Measurements from ENCODE around the gene REXO1. TPM values are rescaled to one million over a fixed set of nuclear protein-coding genes. Genes with fewer than 3 reads are reported as not detected.
"Not testable (repeated sequence)": the region's sequence is repeated elsewhere in the genome, so short reads cannot be mapped to it uniquely, and the experiment has no call there.

Gene REXO1
- polyA plus RNA-seq (ENCODE audit: insufficient read length), result 22.8 TPM

- DNase-seq (ENCODE audit: low read depth), result peak; percentile 70
Observed at GRCh38 chr19:1848399-1849131, at the start of gene REXO1. Gene REXO1, minus strand, starts transcription at chr19:1848483. Its CDS starts 125 bp downstream, at chr19:1848358.

- no peak for DNase-seq (ENCODE audit: low read depth)
Observed at GRCh38 chr19:1896508-1896907, 48.2 kb upstream of the REXO1 start.

GRCh38 chr19:1893791-1894190 is 45.5 kb upstream of the REXO1 start:
- DNase-seq (ENCODE audit: low read depth), result no peak

- DNase-seq (ENCODE audit: low read depth), result no peak
Observed at GRCh38 chr19:1889907-1890306, 41.6 kb upstream of the REXO1 start.

GRCh38 chr19:1888385-1888784 is 40.1 kb upstream of the REXO1 start:
- no peak for DNase-seq (ENCODE audit: low read depth)

GRCh38 chr19:1886360-1886759 is 38.1 kb upstream of the REXO1 start:
- not testable (repeated sequence) for DNase-seq (ENCODE audit: low read depth)

- peak; percentile 83 for DNase-seq (ENCODE audit: low read depth)
Observed at GRCh38 chr19:1885398-1886119, 37.3 kb upstream of the REXO1 start, which contains the start of gene ABHD17A. Gene ABHD17A, minus strand, starts transcription at chr19:1885496. Its CDS starts 3,930 bp downstream, at chr19:1881566.

GRCh38 chr19:1884719-1885334 is 36.5 kb upstream of the REXO1 start:
- DNase-seq (ENCODE audit: low read depth), result no peak

GRCh38 chr19:1884291-1884718 is 36.0 kb upstream of the REXO1 start:
- no peak for DNase-seq (ENCODE audit: low read depth)

GRCh38 chr19:1883784-1884183 is 35.5 kb upstream of the REXO1 start:
- no peak for DNase-seq (ENCODE audit: low read depth)

- no peak for DNase-seq (ENCODE audit: low read depth)
Observed at GRCh38 chr19:1882786-1883692, 34.8 kb upstream of the REXO1 start.

GRCh38 chr19:1882089-1882785 is 34.0 kb upstream of the REXO1 start:
- DNase-seq (ENCODE audit: low read depth), result no peak

GRCh38 chr19:1881393-1882088 is 33.3 kb upstream of the REXO1 start:
- not testable (repeated sequence) for DNase-seq (ENCODE audit: low read depth)

GRCh38 chr19:1880611-1881392 is 32.5 kb upstream of the REXO1 start:
- no peak for DNase-seq (ENCODE audit: low read depth)

GRCh38 chr19:1879982-1880381 is 31.7 kb upstream of the REXO1 start:
- not testable (repeated sequence) for DNase-seq (ENCODE audit: low read depth)

- not testable (repeated sequence) for DNase-seq (ENCODE audit: low read depth)
Observed at GRCh38 chr19:1878583-1878982, 30.3 kb upstream of the REXO1 start.

GRCh38 chr19:1877280-1877660 is 29.0 kb upstream of the REXO1 start:
- not testable (repeated sequence) for DNase-seq (ENCODE audit: low read depth)

GRCh38 chr19:1876496-1877279 is 28.4 kb upstream of the REXO1 start:
- DNase-seq (ENCODE audit: low read depth), result not testable (repeated sequence)

Measured in forelimb muscle (tissue), 1 donor.